22Rv1 (cell line): Measurements from ENCODE around the gene TRIM56.

Experiments
- CTCF ChIP-seq: fragments of 450-650 bp; IDR thresholded peaks from 2 replicates; pipeline ENCODE4 v1.5.1; 2017; ENCODE audit warnings: mild to moderate bottlenecking
- ZFX ChIP-seq: fragments of 450-650 bp; IDR thresholded peaks from 2 replicates; pipeline ENCODE4 v1.6.1; 2017; ENCODE audit warnings: antibody characterized with exemption, borderline replicate concordance

DNA sequence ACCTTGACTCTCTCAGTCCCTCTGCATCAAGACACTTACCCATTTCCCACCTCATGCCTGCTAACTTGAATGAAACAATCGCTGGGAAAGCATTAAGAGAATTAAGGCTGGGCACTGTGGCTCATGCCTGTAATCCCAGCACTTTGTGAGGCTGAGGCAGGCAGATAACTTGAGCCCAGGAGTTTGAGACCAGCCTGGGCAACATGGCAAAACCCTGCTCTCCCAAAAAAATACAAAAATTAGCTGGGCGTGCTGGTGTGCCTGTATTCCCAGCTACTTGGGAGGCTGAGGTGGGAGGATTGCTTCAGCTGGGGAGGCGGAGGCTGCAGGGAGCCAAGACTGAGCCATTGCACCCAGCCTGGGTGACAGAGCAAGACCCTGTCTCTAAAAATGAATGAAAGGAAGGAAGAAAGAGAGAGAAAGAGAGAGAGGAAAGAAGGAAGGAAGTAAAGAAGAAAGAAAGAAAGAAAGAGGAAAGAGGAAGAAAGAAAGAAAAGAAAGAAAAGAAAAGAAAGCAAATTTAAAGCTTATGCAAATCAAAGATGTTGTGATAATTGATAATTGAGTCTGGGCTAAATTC lies 42.3 kb downstream of the TRIM56 start:
- no peak for TF ChIP-seq CTCF
- TF ChIP-seq ZFX: no peak
